ENCODE measurements around the gene VNN1. TPM values are rescaled to one million over a fixed set of nuclear protein-coding genes. Genes with fewer than 3 reads are reported as not detected.

The VNN1 gene
- total and polyA plus RNA-seq, 2 donors (not counting 3 experiments of a cell fraction or from before 2014, with no cell fraction given) = not detected

GRCh38 chr6:132750455-132751248, 36.8 kb upstream of the VNN1 start:
- BruUV-seq (replicated peaks) = no TSS peak
- CTCF ChIA-PET = no interaction called here

More at GRCh38 chr6:132750455-132751248, 36.8 kb upstream of the VNN1 start:
- Histone ChIP-seq H3K9me3 (replicated peaks; ENCODE audit: control insufficient read depth, insufficient read depth, low read length) (no peaks in the 10 kb centered on the region), H3K27me3 (ENCODE audit: control insufficient read depth in 2 of 2, insufficient read depth in 2 of 2, low read length in 2 of 2) (no peaks in the 10 kb centered on the region), H3K4me1 (ENCODE audit: control insufficient read depth, extremely low read depth, insufficient read depth, low read length) (no peaks in the 10 kb centered on the region), H3K36me3 (ENCODE audit: control insufficient read depth in 2 of 2, extremely low read depth in 1 of 2, insufficient read depth in 2 of 2, low read length in 2 of 2) (no peaks in the 10 kb centered on the region), H3K27ac (ENCODE audit: insufficient read depth, low read depth, low read length) (no peak overlapping the region), H3K79me2 (ENCODE audit: control insufficient read depth, insufficient read depth, low read length) (no peaks in the 10 kb centered on the region), H3K9ac (replicated peaks; ENCODE audit: extremely low read depth, insufficient read depth, low read length) (no peak overlapping the region), H2AFZ (ENCODE audit: low read depth, low read length) (no peak overlapping the region), H3K4me3 (replicated peaks in 1 of 3; ENCODE audit: insufficient read depth in 1 of 3, low read depth in 1 of 3, low read length in 3 of 3) (no peak overlapping the region), H3K9me1 (replicated peaks; ENCODE audit: control insufficient read depth, extremely low read depth, insufficient read depth, low read length) (no peaks in the 10 kb centered on the region), H3K4me2 (ENCODE audit: insufficient read depth, low read length) (no peak overlapping the region), H4K20me1 (replicated peaks; ENCODE audit: control insufficient read depth, extremely low read depth, insufficient read depth, low read length) (no peaks in the 10 kb centered on the region)
- FAIRE-seq (no peak), DNase-seq (ENCODE audit: low read depth, low spot score) (no peak)
- dilution Hi-C loops (cut with MboI; ENCODE audit: extremely low pct_ligation_motif_present, low sequenced_read_pairs) = no loop called here
- TF ChIP-seq JUN (IDR thresholded peaks at IDR 0.05; ENCODE audit: borderline replicate concordance, insufficient read depth, insufficient read length, low read depth) = no peak
- no peak for TF ChIP-seq POLR2A (IDR thresholded peaks at IDR 0.05; ENCODE audit: low read depth, low read length)
- TF ChIP-seq EZH2 (IDR thresholded peaks at IDR 0.05; ENCODE audit: borderline replicate concordance, low read depth, low read length, severe bottlenecking) = no peak
- TF ChIP-seq, protein P1, sequence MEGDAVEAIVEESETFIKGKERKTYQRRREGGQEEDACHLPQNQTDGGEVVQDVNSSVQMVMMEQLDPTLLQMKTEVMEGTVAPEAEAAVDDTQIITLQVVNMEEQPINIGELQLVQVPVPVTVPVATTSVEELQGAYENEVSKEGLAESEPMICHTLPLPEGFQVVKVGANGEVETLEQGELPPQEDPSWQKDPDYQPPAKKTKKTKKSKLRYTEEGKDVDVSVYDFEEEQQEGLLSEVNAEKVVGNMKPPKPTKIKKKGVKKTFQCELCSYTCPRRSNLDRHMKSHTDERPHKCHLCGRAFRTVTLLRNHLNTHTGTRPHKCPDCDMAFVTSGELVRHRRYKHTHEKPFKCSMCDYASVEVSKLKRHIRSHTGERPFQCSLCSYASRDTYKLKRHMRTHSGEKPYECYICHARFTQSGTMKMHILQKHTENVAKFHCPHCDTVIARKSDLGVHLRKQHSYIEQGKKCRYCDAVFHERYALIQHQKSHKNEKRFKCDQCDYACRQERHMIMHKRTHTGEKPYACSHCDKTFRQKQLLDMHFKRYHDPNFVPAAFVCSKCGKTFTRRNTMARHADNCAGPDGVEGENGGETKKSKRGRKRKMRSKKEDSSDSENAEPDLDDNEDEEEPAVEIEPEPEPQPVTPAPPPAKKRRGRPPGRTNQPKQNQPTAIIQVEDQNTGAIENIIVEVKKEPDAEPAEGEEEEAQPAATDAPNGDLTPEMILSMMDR (IDR thresholded peaks at IDR 0.05; ENCODE audit: extremely low read depth in 1 of 2, insufficient read depth in 1 of 2, low read depth in 1 of 2, low read length in 2 of 2) = no peak
- TF ChIP-seq, protein P2, sequence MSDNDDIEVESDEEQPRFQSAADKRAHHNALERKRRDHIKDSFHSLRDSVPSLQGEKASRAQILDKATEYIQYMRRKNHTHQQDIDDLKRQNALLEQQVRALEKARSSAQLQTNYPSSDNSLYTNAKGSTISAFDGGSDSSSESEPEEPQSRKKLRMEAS (IDR thresholded peaks at IDR 0.05; ENCODE audit: insufficient read depth, insufficient read length) = no peak
- no peak for TF ChIP-seq MYC (IDR thresholded peaks at IDR 0.05; ENCODE audit: low read depth, low read length)
- TF ChIP-seq GATA2 (IDR thresholded peaks at IDR 0.05; ENCODE audit: insufficient read depth, insufficient read length, low read depth, low read length) = no peak
- no peak for TF ChIP-seq POLR2AphosphoS5 (IDR thresholded peaks at IDR 0.05; ENCODE audit: insufficient read depth, low read depth, low read length)
- no peak for TF ChIP-seq FOS (IDR thresholded peaks at IDR 0.05; ENCODE audit: borderline replicate concordance, insufficient read depth, low read length)
- intact Hi-C loops (cut with micrococcal nuclease) = no loop called here
- POLR2A ChIA-PET = no interaction called here

Data from endothelial cell of umbilical vein (primary cell).